GM12892 (cell line): ENCODE results near the gene TBC1D19.

Experiments used
- POLR2A ChIP-seq: IDR thresholded peaks from 2 replicates; pipeline ENCODE4 v1.6.1; 2011; ENCODE audit warnings: low read depth, low read length, control low read depth
- POLR2AphosphoS5 ChIP-seq: IDR thresholded peaks from 2 replicates; pipeline ENCODE4 v1.6.1; 2011; ENCODE audit warnings: low read depth, low read length, control low read depth
- TAF1 ChIP-seq: IDR thresholded peaks from 2 replicates; pipeline ENCODE4 v1.6.1; 2011; ENCODE audit warnings: low read depth, mild to moderate bottlenecking, control low read depth, low read length, borderline replicate concordance

DNA sequence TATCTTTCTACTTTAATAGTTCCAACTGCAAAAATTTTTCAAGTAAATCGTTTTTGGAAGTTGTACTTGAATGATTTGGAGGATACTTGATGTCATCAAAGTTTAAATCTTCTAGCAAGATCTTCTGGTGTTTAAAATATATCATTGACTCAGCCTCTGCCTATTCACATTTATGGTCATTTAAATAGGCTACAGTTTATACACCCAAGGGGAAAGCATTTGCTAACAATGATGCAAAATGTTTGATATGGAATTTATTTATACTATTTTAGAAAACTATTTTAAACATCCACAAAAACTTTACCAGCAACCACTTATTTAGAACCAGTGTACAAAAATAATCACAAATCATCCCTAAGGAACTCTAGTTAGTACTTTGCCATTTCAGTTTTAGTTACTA, 153.5 kb downstream of the TBC1D19 start:
- no peak for TF ChIP-seq POLR2AphosphoS5
- TF ChIP-seq POLR2A: no peak
- no peak for TF ChIP-seq TAF1
